Upper lobe of left lung (tissue), 6 donors: Measurements from ENCODE around the gene EMC6. TPM values are rescaled to one million over a fixed set of nuclear protein-coding genes. Genes with fewer than 3 reads are reported as not detected.
A peak's percentile ranks its signal among the peaks of the same experiment; 100 is the strongest.

Source experiments
- ATAC-seq, 2 donors: fragments of 200-7000 bp; cut with Tn5 transposase; one replicate each; pipeline ENCODE4 v1.9.1; 2022; ENCODE audit warnings: mild to moderate bottlenecking in 2 of 2, moderate library complexity in 2 of 2; ENCODE audit not compliant: low FRiP score in 2 of 2
- DNase-seq, 2 donors: peaks; one replicate each; pipeline ENCODE4 v3.0.0-alpha.2; 2019 to 2020
- H3K27ac ChIP-seq, 4 donors: fragments of 200-600 bp; sonication (generic); one replicate each; pipeline ENCODE4 v1.5.1; 2016 to 2019
- H3K27me3 ChIP-seq, 4 donors: fragments of 200-600 bp; sonication (generic); one replicate each; pipeline ENCODE4 v1.5.1; 2017 to 2019
- H3K36me3 ChIP-seq, 4 donors: fragments of 200-600 bp; sonication (generic); one replicate each; pipeline ENCODE4 v1.5.1; 2016 to 2019
- H3K4me1 ChIP-seq, 4 donors: fragments of 200-600 bp; sonication (generic); one replicate each; pipeline ENCODE4 v1.5.1; 2018 to 2019
- H3K4me3 ChIP-seq, 4 donors: fragments of 200-600 bp; sonication (generic); one replicate each; pipeline ENCODE4 v1.5.1; 2017 to 2019; ENCODE audit warnings: mild to moderate bottlenecking in 2 of 4, moderate library complexity in 1 of 4
- H3K9me3 ChIP-seq, 4 donors: fragments of 200-600 bp; sonication (generic); one replicate each; pipeline ENCODE4 v1.5.1; 2018 to 2019
- CTCF ChIP-seq, 6 experiments: fragments of 450-650 bp in 4 of 6; fragments of 200-600 bp in 2 of 6; sonication (generic) in 2 of 6; IDR thresholded peaks; one replicate each; pipeline ENCODE4 v1.5.1; 2016 to 2019; ENCODE audit warnings: antibody characterized with exemption in 6 of 6
- EP300 ChIP-seq, 4 donors: sonication (generic); formaldehyde crosslinking; IDR thresholded peaks; one replicate each; pipeline ENCODE4 v1.5.1; 2017; ENCODE audit warnings: antibody characterized with exemption in 4 of 4, control low read depth in 2 of 4
- POLR2A ChIP-seq, 4 donors: fragments of 450-650 bp; IDR thresholded peaks; one replicate each; pipeline ENCODE4 v1.5.1; 2016 to 2017; ENCODE audit warnings: antibody characterized with exemption in 4 of 4, mild to moderate bottlenecking in 2 of 4
- POLR2AphosphoS5 ChIP-seq, 2 donors: sonication (generic); formaldehyde crosslinking; IDR thresholded peaks; one replicate each; pipeline ENCODE4 v1.5.1; 2017; ENCODE audit warnings: antibody characterized with exemption in 2 of 2
- WGBS, 2 donors: methylation state at CpG; one replicate each; pipeline ENCODE4 v1.1.5; 2017 to 2018; 5-methylcytosine and 5-hydroxymethylcytosine counted together
- total RNA-seq, 6 donors: library from RNA; depleted of rRNA in 4 of 6; stranded (reverse); fragments of >200 nt in 4 of 6; gene quantifications; one replicate each; pipeline versions ENCODE4 v1.1.0 to v1.2.1, GENCODE V29; 2016 to 2021
- donor health status: DM: no; HTN: no; CAD: no; lungs with moderate emphysema.
- donor health status: DM: no; HTN: yes; CAD: no; lungs with severe emphysema.

EMC6 gene
- 10 to 100 TPM in 4 of 6 donors, 1 to 10 TPM in 1, not detected in 1; 9.8 to 38.7 (median 36.5) TPM for total RNA-seq

- DNase-seq (peak; percentile 99 to 100), ATAC-seq (peak; percentile 96 to 97)
- Histone ChIP-seq H3K9me3 (no peaks in the 10 kb centered on the region), H3K27ac (peak within 1 kb of the TSS; percentile 88 to 97 (median 94)), H3K27me3 (no peaks in the 10 kb centered on the region), H3K4me3 (peak within 1 kb of the TSS; percentile 87 to 100 (median 94)), H3K4me1 (peaks cover 30 to 36% (median 31%) of the 10 kb centered on the region in 4 donors), H3K36me3 (peaks cover 2 to 28% (median 14%) of the 10 kb centered on the region in 4 donors)
- WGBS, 2 donors: 0% methylated on average over 12 to 21 of the region's 89 CpGs
- TF ChIP-seq EP300 (IDR thresholded peaks at IDR 0.05) (no peak), POLR2A (IDR thresholded peaks at IDR 0.05) (peak in 3 of 4 donors; percentile 86 to 95 (median 90)), CTCF (IDR thresholded peaks at IDR 0.05) (peak in 2 of 6 experiments; percentile 22 to 23), POLR2AphosphoS5 (IDR thresholded peaks at IDR 0.05) (peak; percentile 72 to 97)
Measured at GRCh38 chr17:3668279-3669084, at the start of gene EMC6, which contains the start of gene TAX1BP3. EMC6 (plus strand) TSS chr17:3668812; CDS start chr17:3669147, 335 bp downstream. TAX1BP3 (minus strand) TSS chr17:3668578; CDS start chr17:3668526, 52 bp downstream.

- 90 to 97% methylated on average over 7 to 8 of the region's 8 CpGs for WGBS, 2 donors
- no peaks in the 10 kb centered on the region for H3K4me1 ChIP-seq
- H3K9me3 ChIP-seq: no peaks in the 10 kb centered on the region
- no peak overlapping the region for H3K27ac ChIP-seq
- DNase-seq (no peak), ATAC-seq (no peak)
- no peak for TF ChIP-seq POLR2AphosphoS5 (IDR thresholded peaks at IDR 0.05)
- peaks cover 22 to 92% (median 58%) of the 10 kb centered on the region in 4 donors for H3K36me3 ChIP-seq
- no peaks in the 10 kb centered on the region for H3K27me3 ChIP-seq
- H3K4me3 ChIP-seq: no peak overlapping the region
Measured at GRCh38 chr17:3621146-3621720, 47.4 kb upstream of the EMC6 start.

- 92 to 98% methylated on average over 5 to 16 of the region's 16 CpGs for WGBS, 2 donors
- no peak for DNase-seq
- no peaks in the 10 kb centered on the region for H3K9me3 ChIP-seq
- peaks cover 20 to 88% (median 57%) of the 10 kb centered on the region in 4 donors for H3K36me3 ChIP-seq
- ATAC-seq: no peak
- H3K4me3 ChIP-seq: no peak overlapping the region
- H3K27ac ChIP-seq: no peak overlapping the region
- no peak for TF ChIP-seq EP300 (IDR thresholded peaks at IDR 0.05)
- no peak for TF ChIP-seq POLR2A (IDR thresholded peaks at IDR 0.05)
- TF ChIP-seq CTCF (IDR thresholded peaks at IDR 0.05): no peak
- no peak for TF ChIP-seq POLR2AphosphoS5 (IDR thresholded peaks at IDR 0.05)
- no peaks in the 10 kb centered on the region for H3K27me3 ChIP-seq
- no peaks in the 10 kb centered on the region for H3K4me1 ChIP-seq
Measured at GRCh38 chr17:3622977-3623594, 45.5 kb upstream of the EMC6 start.

- Histone ChIP-seq H3K36me3 (peaks cover 8 to 85% (median 49%) of the 10 kb centered on the region in 4 donors), H3K4me1 (no peaks in the 10 kb centered on the region), H3K9me3 (no peaks in the 10 kb centered on the region), H3K27ac (no peak overlapping the region), H3K4me3 (no peak overlapping the region), H3K27me3 (no peaks in the 10 kb centered on the region)
- DNase-seq (no peak), ATAC-seq (no peak)
- TF ChIP-seq EP300 (IDR thresholded peaks at IDR 0.05) (no peak), POLR2A (IDR thresholded peaks at IDR 0.05) (no peak), POLR2AphosphoS5 (IDR thresholded peaks at IDR 0.05) (no peak)
- 76 to 89% methylated on average over 16 of the region's 16 CpGs for WGBS, 2 donors
Measured at GRCh38 chr17:3626831-3627768, 41.5 kb upstream of the EMC6 start.

GRCh38 chr17:3627769-3628167, 40.8 kb upstream of the EMC6 start:
- Histone ChIP-seq H3K4me1 (no peaks in the 10 kb centered on the region), H3K27ac (no peak overlapping the region), H3K4me3 (no peak overlapping the region), H3K36me3 (peaks cover 8 to 82% (median 47%) of the 10 kb centered on the region in 4 donors), H3K27me3 (no peaks in the 10 kb centered on the region), H3K9me3 (no peaks in the 10 kb centered on the region)
- DNase-seq: no peak
- no peak for ATAC-seq
- 92 to 96% methylated on average over 11 of the region's 11 CpGs for WGBS, 2 donors
- TF ChIP-seq EP300 (IDR thresholded peaks at IDR 0.05) (no peak), POLR2A (IDR thresholded peaks at IDR 0.05) (no peak), POLR2AphosphoS5 (IDR thresholded peaks at IDR 0.05) (no peak), CTCF (IDR thresholded peaks at IDR 0.05) (no peak)
